PFSK-1 (cell line): ENCODE measurements around the gene USP47.

ENCODE experiments used
- FOXP2 ChIP-seq: optimal IDR thresholded peaks from 2 replicates; pipeline ENCODE3; 2011; ENCODE audit warnings: borderline replicate concordance, control low read depth, inconsistent platforms; ENCODE audit not compliant: insufficient read depth; ENCODE audit errors: extremely low read length, extremely low read depth
- POLR2AphosphoS5 ChIP-seq: IDR thresholded peaks from 2 replicates; pipeline ENCODE4 v1.6.1; 2012; ENCODE audit warnings: low read depth, mild to moderate bottlenecking, control low read depth, low read length, moderate library complexity
- REST ChIP-seq, 2 experiments: IDR thresholded peaks; 2 replicates each; pipeline versions ENCODE4 v1.6.1 to v1.8.0; 2011 to 2012; ENCODE audit warnings: low read depth in 2 of 2, low read length in 2 of 2, control low read depth in 1 of 2, inconsistent platforms in 1 of 2, mild to moderate bottlenecking in 1 of 2, moderate library complexity in 1 of 2; ENCODE audit not compliant: insufficient read depth in 1 of 2
- SIN3A ChIP-seq: IDR thresholded peaks from 2 replicates; pipeline ENCODE4 v1.6.1; 2012; ENCODE audit warnings: mild to moderate bottlenecking, low read length, moderate library complexity, borderline replicate concordance; ENCODE audit not compliant: insufficient read depth
- TAF1 ChIP-seq: IDR thresholded peaks from 2 replicates; pipeline ENCODE4 v1.6.1; 2012; ENCODE audit warnings: low read length, control low read depth, borderline replicate concordance; ENCODE audit not compliant: insufficient read depth

USP47 gene

DNA sequence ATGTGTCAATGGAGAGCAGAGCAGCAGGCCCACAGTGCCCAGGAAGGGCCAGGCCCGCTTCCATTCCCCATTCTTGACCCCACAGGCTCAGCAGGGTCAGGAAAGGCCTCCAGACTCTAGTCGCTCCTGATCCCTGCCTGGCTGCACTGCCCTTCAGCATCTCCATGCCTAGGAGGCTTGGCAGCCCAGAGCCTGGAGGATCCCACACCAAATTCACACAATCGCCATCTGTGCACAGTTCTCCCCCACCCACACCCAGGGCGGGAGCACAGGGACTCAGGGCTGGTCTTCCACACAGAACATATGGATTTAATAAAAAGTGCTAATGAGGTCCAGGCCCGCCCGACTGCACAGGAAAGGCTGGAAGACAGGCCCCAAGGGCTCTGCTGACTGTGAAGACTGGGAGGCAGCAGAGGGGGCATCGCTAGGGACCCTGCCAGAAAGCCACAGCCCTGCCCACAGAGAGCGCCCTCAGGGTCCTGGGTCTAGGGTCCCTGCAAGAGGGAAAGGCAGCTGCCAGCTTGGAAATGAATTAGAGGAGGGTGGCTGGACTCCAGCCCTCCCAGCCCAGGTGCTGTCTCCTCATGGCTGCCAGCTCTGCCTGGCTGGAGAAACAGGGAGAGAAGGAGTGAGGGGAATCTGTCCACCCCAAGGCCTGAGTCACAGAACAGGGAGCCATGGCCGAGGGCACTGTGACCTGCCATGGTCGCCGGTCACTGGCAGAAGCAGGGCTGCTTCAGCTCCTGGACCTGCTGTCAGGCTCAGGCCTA, 126.9 kb downstream of the USP47 start:
- TF ChIP-seq POLR2AphosphoS5 (no peak), TAF1 (no peak), SIN3A (no peak), REST (IDR thresholded peaks at IDR 0.05; ENCODE audit: insufficient read depth in 1 of 2, low read depth in 2 of 2, low read length in 2 of 2) (no peak), FOXP2 (no peak)

DNA sequence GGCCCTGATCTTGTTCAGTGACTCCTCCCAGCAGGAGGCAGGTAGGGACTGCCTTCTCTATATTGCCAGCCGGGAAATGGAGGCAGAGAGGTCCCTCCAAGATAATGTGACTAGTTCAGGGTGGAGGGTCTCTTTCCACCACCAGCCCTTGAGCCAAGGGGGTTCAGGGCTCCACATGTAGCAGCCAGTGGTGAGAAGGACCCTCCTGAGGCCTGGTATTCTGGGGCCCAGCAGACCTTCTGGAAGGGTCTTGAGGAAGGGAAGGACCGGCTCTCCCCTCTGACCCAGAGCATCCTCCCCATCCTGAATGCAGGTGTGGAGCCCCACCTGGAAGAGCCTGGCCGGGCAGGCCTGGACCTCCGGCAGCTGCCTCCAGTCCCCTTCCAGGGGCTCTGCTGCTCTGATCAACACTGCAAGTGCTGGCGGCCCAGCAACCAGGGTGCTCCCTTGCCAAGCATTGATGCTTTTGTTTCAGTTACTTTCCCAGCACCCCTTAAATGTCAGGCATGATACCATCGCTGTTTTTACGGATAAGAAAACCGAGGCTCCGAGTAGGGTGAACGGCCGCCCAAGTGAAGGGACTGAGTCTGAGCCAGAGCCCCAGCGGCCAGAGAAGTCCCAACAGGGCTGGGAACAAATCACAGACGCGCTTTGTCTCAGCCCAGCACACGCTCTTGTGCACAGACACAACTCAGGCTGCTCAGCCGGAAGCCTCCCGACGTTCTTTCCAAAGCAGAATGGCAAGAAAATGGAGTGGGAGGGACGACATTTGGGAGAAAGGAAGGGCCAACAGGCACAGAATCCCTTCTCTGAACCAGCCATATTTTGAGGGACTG, 127.8 kb downstream of the USP47 start:
- no peak for TF ChIP-seq REST (IDR thresholded peaks at IDR 0.05; ENCODE audit: insufficient read depth in 1 of 2, low read depth in 2 of 2, low read length in 2 of 2)
- no peak for TF ChIP-seq POLR2AphosphoS5
- no peak for TF ChIP-seq SIN3A
- TF ChIP-seq TAF1 = no peak
- TF ChIP-seq FOXP2 = no peak

- TF ChIP-seq FOXP2 = no peak
- TF ChIP-seq TAF1 = no peak
- TF ChIP-seq SIN3A = no peak
- no peak for TF ChIP-seq REST (IDR thresholded peaks at IDR 0.05; ENCODE audit: insufficient read depth in 1 of 2, low read depth in 2 of 2, low read length in 2 of 2)
- TF ChIP-seq POLR2AphosphoS5 = no peak
Measured at GRCh38 chr11:11970556-11970955, 128.8 kb downstream of the USP47 start.

- TF ChIP-seq REST (IDR thresholded peaks at IDR 0.05; ENCODE audit: insufficient read depth in 1 of 2, low read depth in 2 of 2, low read length in 2 of 2) = no peak
- no peak for TF ChIP-seq POLR2AphosphoS5
- TF ChIP-seq TAF1 = no peak
- TF ChIP-seq SIN3A = no peak
Measured at GRCh38 chr11:11971906-11972547, 130.3 kb downstream of the USP47 start.
